HG02759 (cell line): ENCODE measurements around the gene ATP6V1F.

Source experiments
- ATAC-seq: cut with Tn5 transposase; IDR thresholded peaks from one replicate; pipeline ENCODE4 v1.9.1; 2021; ENCODE audit warnings: mild to moderate bottlenecking, moderate library complexity; ENCODE audit not compliant: unreplicated experiment

Gene ATP6V1F

GRCh38 chr7:128847721-128848211 is 14.9 kb upstream of the ATP6V1F start:
- no peak for ATAC-seq

GRCh38 chr7:128848289-128849155 is 14.1 kb upstream of the ATP6V1F start:
- no peak for ATAC-seq

GRCh38 chr7:128849156-128849515 is 13.5 kb upstream of the ATP6V1F start:
- ATAC-seq, result no peak

GRCh38 chr7:128849804-128850490 is 12.7 kb upstream of the ATP6V1F start:
- no peak for ATAC-seq

- no peak for ATAC-seq
Observed at GRCh38 chr7:128852537-128853254, 10.0 kb upstream of the ATP6V1F start.

- no peak for ATAC-seq
Observed at GRCh38 chr7:128853799-128854198, 8.9 kb upstream of the ATP6V1F start.

- ATAC-seq, result no peak
Observed at GRCh38 chr7:128854396-128854795, 8.3 kb upstream of the ATP6V1F start.

- ATAC-seq, result no peak
Observed at GRCh38 chr7:128855559-128855958, 7.1 kb upstream of the ATP6V1F start.

- ATAC-seq, result no peak
Observed at GRCh38 chr7:128856001-128856718, 6.5 kb upstream of the ATP6V1F start.

GRCh38 chr7:128858380-128859231 is 4.0 kb upstream of the ATP6V1F start:
- ATAC-seq, result no peak

- ATAC-seq, result no peak
Observed at GRCh38 chr7:128859232-128860157, 3.2 kb upstream of the ATP6V1F start.

GRCh38 chr7:128860158-128861073 is 2.2 kb upstream of the ATP6V1F start:
- ATAC-seq, result no peak

- ATAC-seq, result no peak
Observed at GRCh38 chr7:128861957-128862570, 592 bp upstream of the ATP6V1F start.

GRCh38 chr7:128863433-128863989 is 855 bp downstream of the ATP6V1F start:
- ATAC-seq, result peak; percentile 37

GRCh38 chr7:128865303-128865702 is 2.6 kb downstream of the ATP6V1F start:
- ATAC-seq, result no peak

GRCh38 chr7:128865996-128866877 is 3.6 kb downstream of the ATP6V1F start:
- no peak for ATAC-seq
